Body of pancreas (tissue), 4 donors: Measurements from ENCODE around the gene ZCCHC2.

Experiments
- POLR2A ChIP-seq, 3 donors: fragments of 450-650 bp; IDR thresholded peaks; one replicate each; pipeline ENCODE4 v1.6.1; 2016; ENCODE audit warnings: antibody characterized with exemption in 3 of 3, mild to moderate bottlenecking in 2 of 3
- TF ChIP-seq, protein P1 (sequence below), 7 experiments: fragments of 450-650 bp in 4 of 7; fragments of 200-600 bp in 3 of 7; sonication (generic) in 3 of 7; IDR thresholded peaks; one replicate each; pipeline ENCODE4 v1.5.1; 2016 to 2019; ENCODE audit warnings: antibody characterized with exemption in 7 of 7

DNA sequence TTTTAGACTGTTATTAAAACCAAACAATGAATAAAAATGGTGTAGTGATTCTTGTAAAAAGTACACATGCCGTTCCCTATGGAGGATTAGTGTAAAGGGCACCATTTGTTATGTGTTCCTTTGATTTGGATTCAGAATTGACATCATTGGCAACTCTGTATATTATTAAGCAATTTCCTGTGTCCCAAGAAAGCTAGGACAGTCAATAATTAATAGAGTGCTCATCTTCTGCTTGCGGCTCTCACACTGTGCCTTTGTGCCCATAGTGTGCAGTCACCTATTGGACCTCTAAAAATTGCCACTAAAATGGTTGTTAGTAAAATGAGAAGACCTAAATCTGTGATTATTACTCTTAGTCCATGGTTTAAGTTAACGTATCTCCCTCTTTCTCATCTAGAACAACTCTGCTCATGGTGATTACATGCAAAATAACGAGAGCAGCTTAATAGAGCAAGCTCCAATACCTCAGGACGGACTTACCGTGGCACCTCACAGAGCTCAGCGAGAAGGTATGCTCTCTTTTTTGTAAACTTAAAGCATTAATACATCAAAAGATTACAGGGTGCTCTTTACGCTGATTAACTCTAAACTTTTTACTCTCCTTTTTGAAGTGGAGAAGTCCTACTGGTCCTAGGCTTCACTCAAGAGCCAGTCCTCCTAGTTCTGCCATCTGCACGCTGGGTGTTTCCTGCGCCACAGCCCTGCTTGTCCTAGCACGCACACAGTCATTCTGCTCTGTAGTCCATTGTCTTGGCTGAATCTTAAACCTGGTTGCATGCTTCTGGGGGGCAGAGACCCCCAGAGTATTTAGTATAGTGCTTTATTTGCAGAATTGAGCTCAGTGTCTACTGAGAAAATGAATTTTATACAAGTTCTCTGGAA, 16.7 kb downstream of the ZCCHC2 start:
- TF ChIP-seq, protein P1, sequence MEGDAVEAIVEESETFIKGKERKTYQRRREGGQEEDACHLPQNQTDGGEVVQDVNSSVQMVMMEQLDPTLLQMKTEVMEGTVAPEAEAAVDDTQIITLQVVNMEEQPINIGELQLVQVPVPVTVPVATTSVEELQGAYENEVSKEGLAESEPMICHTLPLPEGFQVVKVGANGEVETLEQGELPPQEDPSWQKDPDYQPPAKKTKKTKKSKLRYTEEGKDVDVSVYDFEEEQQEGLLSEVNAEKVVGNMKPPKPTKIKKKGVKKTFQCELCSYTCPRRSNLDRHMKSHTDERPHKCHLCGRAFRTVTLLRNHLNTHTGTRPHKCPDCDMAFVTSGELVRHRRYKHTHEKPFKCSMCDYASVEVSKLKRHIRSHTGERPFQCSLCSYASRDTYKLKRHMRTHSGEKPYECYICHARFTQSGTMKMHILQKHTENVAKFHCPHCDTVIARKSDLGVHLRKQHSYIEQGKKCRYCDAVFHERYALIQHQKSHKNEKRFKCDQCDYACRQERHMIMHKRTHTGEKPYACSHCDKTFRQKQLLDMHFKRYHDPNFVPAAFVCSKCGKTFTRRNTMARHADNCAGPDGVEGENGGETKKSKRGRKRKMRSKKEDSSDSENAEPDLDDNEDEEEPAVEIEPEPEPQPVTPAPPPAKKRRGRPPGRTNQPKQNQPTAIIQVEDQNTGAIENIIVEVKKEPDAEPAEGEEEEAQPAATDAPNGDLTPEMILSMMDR (IDR thresholded peaks at IDR 0.05): no peak
- TF ChIP-seq POLR2A (IDR thresholded peaks at IDR 0.05): no peak
